ENCODE data around the gene IL10RB. TPM values are rescaled to one million over a fixed set of nuclear protein-coding genes. Genes with fewer than 3 reads are reported as not detected.

Gene IL10RB
- total RNA-seq, 4 donors from 2014 or later = 17.5 to 27.3 (median 21.3) TPM

GRCh38 chr21:33293811-33294216 is 27.6 kb downstream of the IL10RB start:
- no peak overlapping the region for H3K27ac ChIP-seq
- H3K36me3 ChIP-seq = peaks cover 2 to 75% (median 7%) of the 10 kb centered on the region in 3 donors
- no peaks in the 10 kb centered on the region for H3K9me3 ChIP-seq
- H3K4me3 ChIP-seq = no peak overlapping the region
- 71 to 76% methylated on average over 7 of the region's 7 CpGs for WGBS, 2 donors
- H3K4me1 ChIP-seq = peaks cover 0 to 9% (median 3%) of the 10 kb centered on the region in 4 donors
- H3K27me3 ChIP-seq = no peaks in the 10 kb centered on the region
- TF ChIP-seq EP300 (IDR thresholded peaks at IDR 0.05) = no peak
- TF ChIP-seq, protein P1, sequence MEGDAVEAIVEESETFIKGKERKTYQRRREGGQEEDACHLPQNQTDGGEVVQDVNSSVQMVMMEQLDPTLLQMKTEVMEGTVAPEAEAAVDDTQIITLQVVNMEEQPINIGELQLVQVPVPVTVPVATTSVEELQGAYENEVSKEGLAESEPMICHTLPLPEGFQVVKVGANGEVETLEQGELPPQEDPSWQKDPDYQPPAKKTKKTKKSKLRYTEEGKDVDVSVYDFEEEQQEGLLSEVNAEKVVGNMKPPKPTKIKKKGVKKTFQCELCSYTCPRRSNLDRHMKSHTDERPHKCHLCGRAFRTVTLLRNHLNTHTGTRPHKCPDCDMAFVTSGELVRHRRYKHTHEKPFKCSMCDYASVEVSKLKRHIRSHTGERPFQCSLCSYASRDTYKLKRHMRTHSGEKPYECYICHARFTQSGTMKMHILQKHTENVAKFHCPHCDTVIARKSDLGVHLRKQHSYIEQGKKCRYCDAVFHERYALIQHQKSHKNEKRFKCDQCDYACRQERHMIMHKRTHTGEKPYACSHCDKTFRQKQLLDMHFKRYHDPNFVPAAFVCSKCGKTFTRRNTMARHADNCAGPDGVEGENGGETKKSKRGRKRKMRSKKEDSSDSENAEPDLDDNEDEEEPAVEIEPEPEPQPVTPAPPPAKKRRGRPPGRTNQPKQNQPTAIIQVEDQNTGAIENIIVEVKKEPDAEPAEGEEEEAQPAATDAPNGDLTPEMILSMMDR (IDR thresholded peaks at IDR 0.05) = no peak
- no peak for TF ChIP-seq POLR2A (IDR thresholded peaks at IDR 0.05)
- no peak for DNase-seq (ENCODE audit: low spot score in 2 of 2)

DNA sequence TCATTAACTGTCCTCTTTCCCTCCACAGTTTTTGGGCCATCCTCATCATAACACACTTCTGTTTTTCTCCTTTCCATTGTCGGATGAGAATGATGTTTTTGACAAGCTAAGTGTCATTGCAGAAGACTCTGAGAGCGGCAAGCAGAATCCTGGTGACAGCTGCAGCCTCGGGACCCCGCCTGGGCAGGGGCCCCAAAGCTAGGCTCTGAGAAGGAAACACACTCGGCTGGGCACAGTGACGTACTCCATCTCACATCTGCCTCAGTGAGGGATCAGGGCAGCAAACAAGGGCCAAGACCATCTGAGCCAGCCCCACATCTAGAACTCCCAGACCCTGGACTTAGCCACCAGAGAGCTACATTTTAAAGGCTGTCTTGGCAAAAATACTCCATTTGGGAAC is 30.0 kb downstream of the IL10RB start:
- no peaks in the 10 kb centered on the region for H3K27me3 ChIP-seq
- TF ChIP-seq, protein P1 (IDR thresholded peaks at IDR 0.05) = no peak
- TF ChIP-seq POLR2A (IDR thresholded peaks at IDR 0.05) = no peak
- TF ChIP-seq EP300 (IDR thresholded peaks at IDR 0.05) = no peak
- no peaks in the 10 kb centered on the region for H3K9me3 ChIP-seq
- no peak overlapping the region for H3K4me3 ChIP-seq
- peaks cover 2 to 62% (median 7%) of the 10 kb centered on the region in 3 donors for H3K36me3 ChIP-seq
- 88 to 94% methylated on average over 6 of the region's 6 CpGs for WGBS, 2 donors
- H3K27ac ChIP-seq = no peak overlapping the region
- no peak for DNase-seq (ENCODE audit: low spot score in 2 of 2)
- H3K4me1 ChIP-seq = peaks cover 0 to 18% (median 5%) of the 10 kb centered on the region in 4 donors

- Histone ChIP-seq H3K27ac (no peak overlapping the region), H3K36me3 (peaks cover 0 to 32% (median 2%) of the 10 kb centered on the region in 3 donors)
Observed at GRCh38 chr21:33299181-33299752, 33.1 kb downstream of the IL10RB start.

DNA sequence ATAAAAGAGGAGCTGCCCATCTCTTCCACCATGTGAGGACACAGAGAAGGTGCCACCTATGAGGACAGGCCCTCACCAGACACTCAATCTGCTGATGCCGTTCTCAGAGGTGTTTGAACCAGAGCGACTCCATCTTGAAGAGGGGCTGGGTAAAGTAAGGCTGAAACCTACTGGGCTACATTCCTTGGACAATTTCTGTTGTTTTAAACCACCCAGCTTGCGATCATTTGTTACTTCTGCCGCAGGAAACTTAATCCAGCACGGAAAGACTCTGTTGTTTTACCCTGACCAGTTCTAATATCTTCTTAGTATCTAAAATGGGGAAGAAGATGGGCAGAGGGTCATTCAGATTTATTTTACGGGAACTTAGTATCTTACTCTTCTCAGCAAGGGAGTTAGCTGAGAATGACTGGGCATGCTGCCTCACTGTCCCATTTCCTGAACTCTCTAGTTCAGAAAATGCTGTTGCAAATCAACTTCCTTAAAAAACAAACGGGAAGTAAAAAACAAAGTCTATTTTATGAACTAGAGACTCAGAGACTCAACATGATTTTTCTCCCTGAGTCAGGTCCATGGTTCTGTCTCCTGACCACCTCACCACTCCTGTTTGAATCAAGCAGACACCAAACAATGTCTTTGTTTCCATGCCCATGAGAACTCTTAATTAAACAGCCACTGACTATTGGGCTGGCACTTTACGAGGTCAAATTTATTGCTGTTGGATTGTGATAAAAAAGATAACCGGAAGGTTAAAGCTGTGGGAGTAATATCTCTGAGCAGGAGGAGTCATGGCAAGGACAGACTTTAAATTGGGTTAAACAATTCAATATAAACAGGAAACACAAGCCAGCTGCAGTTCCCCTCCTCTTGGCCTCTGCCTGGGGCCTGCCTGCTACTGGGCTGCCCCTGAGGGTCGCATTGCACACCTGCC is 34.8 kb downstream of the IL10RB start:
- H3K27me3 ChIP-seq = no peaks in the 10 kb centered on the region
- no peak overlapping the region for H3K4me3 ChIP-seq
- TF ChIP-seq POLR2A (IDR thresholded peaks at IDR 0.05) (no peak), EP300 (IDR thresholded peaks at IDR 0.05) (peak in 1 of 2 donors; percentile 72)
- TF ChIP-seq, protein P1 (IDR thresholded peaks at IDR 0.05) = no peak
- DNase-seq (ENCODE audit: low spot score in 2 of 2) = no peak
- H3K27ac ChIP-seq = peak overlapping the region in 3 of 4 donors; percentile 57 to 77 (median 61)
- H3K36me3 ChIP-seq = peaks cover 0 to 20% (median 2%) of the 10 kb centered on the region in 3 donors
- H3K9me3 ChIP-seq = no peaks in the 10 kb centered on the region
- 49 to 57% methylated on average over 10 of the region's 10 CpGs for WGBS, 2 donors
- peaks cover 0 to 22% (median 10%) of the 10 kb centered on the region in 4 donors for H3K4me1 ChIP-seq

More at GRCh38 chr21:33299181-33299752, 33.1 kb downstream of the IL10RB start:
- 66 to 67% methylated on average over 5 of the region's 5 CpGs for WGBS, 2 donors
- Histone ChIP-seq H3K4me3 (no peak overlapping the region), H3K9me3 (no peaks in the 10 kb centered on the region), H3K27me3 (no peaks in the 10 kb centered on the region), H3K4me1 (peaks cover 0 to 22% (median 10%) of the 10 kb centered on the region in 4 donors)
- TF ChIP-seq POLR2A (IDR thresholded peaks at IDR 0.05) (no peak), EP300 (IDR thresholded peaks at IDR 0.05) (no peak)
- TF ChIP-seq, protein P1 (IDR thresholded peaks at IDR 0.05) = no peak
- no peak for DNase-seq (ENCODE audit: low spot score in 2 of 2)

- H3K27me3 ChIP-seq = no peaks in the 10 kb centered on the region
- no peak for TF ChIP-seq POLR2A (IDR thresholded peaks at IDR 0.05)
- TF ChIP-seq EP300 (IDR thresholded peaks at IDR 0.05) = no peak
- TF ChIP-seq, protein P1 (IDR thresholded peaks at IDR 0.05) = no peak
- 72 to 82% methylated on average over 2 of the region's 2 CpGs for whole genome bisulfite sequencing, 2 donors
- DNase-seq (ENCODE audit: low spot score in 2 of 2) = no peak
- H3K27ac ChIP-seq = peak overlapping the region in 3 of 4 donors; percentile 57 to 77 (median 61)
- peaks cover 0 to 22% (median 10%) of the 10 kb centered on the region in 4 donors for H3K4me1 ChIP-seq
- no peak overlapping the region for H3K4me3 ChIP-seq
- H3K9me3 ChIP-seq = no peaks in the 10 kb centered on the region
- peaks cover 0 to 14% (median 0%) of the 10 kb centered on the region in 3 donors for H3K36me3 ChIP-seq
Observed at GRCh38 chr21:33301632-33302002, 35.5 kb downstream of the IL10RB start.
